NCI-H1092 (cell line): ENCODE data around the gene ERC2.

ENCODE experiments used
- DNase-seq: peaks from one replicate; lab custom pipeline; 2025; lab: John Stamatoyannopoulos, UW

ERC2 gene

DNA sequence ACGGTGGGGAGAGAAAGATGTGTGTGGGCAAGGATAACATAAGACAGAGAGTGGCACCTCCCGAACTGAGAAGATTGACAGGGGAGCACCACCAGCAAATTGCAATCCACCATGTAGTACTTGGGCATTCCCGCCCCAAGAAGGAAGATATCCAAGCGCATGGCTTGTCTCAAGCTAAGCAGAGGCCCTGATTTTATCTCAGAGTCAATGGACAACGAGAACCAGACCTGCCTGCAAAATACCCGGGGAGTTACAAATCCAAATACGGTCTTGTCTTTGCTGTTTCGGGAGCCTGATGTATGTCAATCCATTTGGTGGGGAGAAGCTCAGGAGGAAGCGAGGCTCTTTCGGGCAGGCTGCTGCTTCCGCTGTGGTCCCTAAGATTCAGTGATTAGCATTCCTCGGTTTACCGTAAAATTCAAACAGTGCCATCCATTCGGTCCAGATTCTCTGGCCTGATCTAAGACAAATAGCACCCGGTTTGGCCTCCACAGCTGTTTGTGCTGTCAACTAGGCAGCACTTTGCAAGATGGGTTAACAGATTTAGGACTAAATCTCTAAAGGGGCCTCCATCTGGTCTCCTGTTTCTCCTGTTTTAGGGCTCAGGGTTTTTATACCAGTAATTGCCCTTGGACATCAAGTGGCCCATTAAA, 883.4 kb downstream of the ERC2 start:
- DNase-seq = no peak

DNA sequence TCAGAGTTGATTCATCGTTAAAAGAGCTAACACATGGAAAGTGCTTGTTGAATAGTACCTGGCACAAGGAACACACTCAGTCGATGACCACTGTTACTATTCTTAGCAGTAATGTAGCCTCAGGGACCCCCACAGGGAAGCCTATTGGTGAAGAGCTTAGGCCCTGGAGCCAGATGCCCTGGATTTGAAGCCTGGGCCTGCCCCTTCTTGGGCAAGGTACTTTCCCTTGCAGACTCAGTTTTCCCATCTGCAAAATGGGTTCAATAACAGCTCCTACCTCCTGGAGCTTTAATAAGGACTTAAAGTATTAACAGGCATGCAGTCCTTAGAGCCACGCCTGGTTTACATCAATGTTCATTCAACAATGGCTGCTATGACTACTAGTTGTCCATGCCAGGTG, 884.2 kb downstream of the ERC2 start:
- DNase-seq = no peak

GRCh38 chr3:55583475-55583874, 884.8 kb downstream of the ERC2 start:
- no peak for DNase-seq

DNA sequence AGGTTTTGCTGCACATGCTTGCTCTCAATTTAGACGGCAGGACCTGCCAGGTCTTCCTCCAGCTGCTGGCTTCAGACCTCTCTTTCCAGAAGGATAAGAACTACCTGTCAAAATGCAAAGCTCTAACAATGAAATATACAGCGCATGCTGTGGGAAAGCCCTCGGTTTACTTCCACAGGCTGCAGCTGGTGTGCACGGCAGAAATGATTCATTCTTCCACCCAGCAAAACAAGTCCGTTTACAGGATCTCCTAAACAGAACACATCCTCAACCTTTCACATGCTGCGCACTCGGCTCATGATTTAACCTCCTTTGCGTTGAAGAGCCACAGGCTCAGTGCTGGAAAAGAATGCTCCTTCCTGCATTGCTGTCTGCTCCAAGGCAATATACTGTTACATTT, 888.8 kb downstream of the ERC2 start:
- no peak for DNase-seq

- no peak for DNase-seq
Measured at GRCh38 chr3:55576621-55577388, 891.5 kb downstream of the ERC2 start.

DNA sequence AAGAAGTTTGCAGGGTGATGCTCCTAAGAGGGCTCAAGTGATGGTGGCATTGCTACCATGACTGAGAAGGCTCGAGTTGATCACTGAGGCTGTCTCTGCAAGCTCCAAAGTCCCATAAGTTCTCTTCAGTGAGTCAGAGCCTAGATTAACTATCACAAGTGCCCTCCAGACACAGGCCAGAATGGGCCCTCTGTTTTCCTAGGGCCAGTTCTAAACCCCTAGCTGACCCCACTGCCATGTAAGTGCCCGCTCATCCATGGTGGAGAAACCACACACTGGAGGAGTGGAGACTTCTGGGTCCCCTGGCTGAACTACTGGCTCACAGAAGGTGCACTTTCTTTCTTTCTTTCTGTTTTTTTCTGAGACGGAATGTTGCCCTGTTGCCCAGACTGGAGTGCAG, 893.6 kb downstream of the ERC2 start:
- no peak for DNase-seq

DNA sequence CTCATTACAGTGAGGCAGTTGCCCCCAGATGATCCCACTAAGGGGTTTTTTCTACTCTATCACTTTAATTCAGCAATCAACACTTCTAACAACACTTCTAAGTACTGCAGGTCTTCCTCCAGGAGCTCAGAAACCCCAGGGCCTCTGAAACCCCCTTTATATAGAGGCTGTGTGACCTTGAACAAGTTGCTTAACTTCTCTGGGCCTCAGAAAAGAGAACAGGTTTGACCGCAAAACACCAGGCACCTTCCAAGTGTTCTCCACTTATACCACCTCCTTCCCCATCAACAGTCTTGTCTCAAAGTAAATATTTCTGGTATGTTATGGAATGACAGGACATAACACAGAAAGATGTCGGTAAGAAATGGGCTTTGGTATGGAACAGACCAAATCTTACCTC, 895.5 kb downstream of the ERC2 start:
- DNase-seq = no peak

GRCh38 chr3:55571913-55572312, 896.4 kb downstream of the ERC2 start:
- DNase-seq = peak; percentile 38

GRCh38 chr3:55571216-55571813, 897.0 kb downstream of the ERC2 start:
- DNase-seq = no peak

DNA sequence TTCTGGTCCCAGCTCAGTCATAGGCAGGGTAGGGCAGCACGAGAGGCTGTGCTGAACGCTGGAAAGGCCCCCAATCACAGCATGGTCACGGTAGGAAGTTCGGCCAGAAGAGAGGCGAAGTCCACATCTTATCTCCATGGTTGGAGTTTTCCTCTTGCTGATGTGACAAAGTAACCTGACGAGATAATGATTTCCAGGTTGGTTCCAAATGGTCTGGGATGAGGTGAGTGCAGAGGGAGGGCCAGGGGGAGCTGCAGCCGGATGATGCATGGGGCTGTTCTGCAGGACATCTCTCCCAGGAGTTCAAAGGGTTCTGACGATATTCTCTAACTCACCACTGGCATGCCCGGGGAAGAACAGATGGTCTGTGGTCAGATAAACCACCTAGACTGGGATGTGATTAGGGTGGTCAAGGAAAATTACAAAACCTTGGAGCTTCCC, 898.0 kb downstream of the ERC2 start:
- DNase-seq = no peak

- no peak for DNase-seq
Measured at GRCh38 chr3:55569033-55569599, 899.2 kb downstream of the ERC2 start.

DNA sequence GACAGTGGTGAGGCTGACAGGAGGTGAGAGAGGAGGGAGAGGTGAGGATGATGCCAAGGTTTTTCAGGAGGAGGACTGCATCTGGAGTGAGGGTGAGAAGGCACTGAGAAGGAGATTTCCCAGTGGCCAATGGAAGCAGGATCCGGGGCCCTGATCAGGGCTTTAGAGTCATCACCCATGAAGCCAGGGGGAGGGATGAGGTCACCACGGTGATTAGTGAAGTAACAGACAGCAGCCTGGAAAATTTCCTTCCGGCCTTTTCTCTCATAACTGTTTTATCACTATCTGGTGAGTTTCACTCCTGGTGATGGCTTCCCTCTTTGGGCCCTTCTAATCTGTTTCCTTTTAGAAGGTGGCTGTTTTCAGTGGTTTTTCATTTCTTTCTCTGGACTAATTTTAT, 900.7 kb downstream of the ERC2 start:
- DNase-seq = no peak

DNA sequence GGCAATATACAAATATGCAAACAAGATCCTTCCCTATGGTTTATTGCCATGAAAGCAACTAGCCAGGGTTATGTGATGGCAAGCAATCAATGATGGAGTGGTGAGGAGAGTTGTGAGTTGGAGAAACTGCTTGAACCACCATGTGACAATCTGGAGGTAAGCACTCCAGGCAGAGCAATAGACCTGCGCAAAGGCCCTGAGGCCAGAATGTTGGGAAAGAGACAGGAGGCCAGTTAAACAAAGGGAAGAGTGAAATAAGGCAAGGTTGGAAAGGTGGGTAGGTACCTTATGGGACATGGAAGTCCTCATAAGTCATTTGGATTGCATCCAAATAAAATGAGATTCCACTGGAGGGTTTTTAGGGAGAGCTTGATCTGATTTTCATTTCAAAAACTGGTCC, 901.1 kb downstream of the ERC2 start:
- DNase-seq = no peak

DNA sequence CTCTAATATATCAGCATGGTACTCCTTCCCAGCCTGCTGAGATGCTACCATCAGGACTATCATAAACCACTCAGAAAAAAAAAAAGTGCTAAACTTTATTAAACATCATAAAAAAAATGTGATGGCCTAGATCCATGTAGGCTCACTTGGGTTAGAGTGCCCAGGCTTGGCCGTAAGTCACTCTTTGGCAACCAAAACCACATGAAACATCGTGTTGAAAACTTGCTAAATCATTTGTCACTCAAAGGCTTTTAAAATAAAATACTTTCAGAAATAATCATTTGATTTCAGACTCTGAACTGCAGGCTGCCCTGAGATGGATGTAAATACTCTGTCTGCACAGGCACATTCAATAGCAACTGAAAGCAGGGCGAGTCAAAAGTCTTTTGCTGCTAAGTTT, 902.7 kb downstream of the ERC2 start:
- no peak for DNase-seq

DNA sequence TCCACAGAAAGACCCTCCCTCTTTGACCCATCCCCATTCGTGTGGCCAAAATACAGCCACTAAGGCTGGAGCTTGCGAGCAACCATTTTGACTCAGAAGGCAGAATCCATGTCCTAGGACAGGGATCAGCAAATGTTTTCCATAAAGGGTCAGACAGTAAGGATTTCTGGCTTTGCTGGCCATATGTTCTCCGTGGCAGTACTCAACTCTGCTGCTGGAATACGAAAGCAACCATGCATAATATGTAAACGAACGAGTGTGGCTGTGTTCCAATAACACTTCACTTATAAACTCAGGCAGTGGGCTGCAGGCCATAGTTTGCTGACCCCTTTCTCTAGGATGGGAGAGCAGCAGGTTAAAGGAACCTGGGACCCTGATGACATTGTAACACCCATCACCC, 903.5 kb downstream of the ERC2 start:
- DNase-seq = peak; percentile 26

- DNase-seq = no peak
Measured at GRCh38 chr3:55562700-55563099, 905.6 kb downstream of the ERC2 start.

DNA sequence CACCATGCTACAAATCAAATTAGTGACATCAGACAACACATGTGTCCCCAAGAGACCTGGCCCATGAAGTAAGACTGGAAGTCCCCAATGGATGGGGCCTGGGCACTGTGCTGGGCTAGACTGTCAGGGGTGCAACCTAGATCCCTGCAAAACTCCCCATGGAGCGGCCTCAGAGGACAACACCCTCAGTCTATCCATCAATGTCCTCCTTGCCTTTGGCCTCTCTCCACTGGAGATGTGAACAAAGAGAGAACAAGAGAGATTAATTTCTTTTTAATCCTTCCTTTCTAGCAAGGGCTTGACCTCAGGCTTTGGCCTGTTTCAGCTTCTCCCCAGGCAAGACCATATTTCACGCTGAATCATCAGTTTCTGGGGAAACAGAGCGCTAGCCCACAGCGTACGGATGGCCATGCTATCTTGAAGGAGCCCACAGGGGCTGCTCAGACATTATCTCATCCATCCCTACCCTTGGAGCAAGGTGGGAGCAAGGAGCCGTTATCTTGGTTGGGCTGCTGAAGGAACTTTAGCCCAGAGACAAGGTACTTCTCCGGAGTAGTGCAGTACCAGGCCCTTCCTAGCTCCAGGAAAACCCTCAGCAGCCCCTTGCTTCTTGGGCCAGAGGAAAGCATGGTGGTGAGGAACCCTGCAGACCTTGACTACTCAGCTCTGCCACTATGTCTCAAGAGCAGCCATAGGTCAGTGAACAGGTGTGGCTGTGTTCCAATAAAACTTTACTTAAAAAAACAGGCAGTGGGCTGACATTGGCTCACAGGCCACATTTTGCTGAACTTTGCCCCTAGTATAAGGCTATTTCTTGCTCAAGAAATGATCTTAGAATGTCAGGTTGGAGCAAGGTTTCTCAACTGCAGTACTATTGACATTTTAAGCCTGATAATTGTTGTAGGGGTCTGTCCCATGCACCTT, 908.5 kb downstream of the ERC2 start:
- no peak for DNase-seq

GRCh38 chr3:55558316-55558715, 910.0 kb downstream of the ERC2 start:
- no peak for DNase-seq

GRCh38 chr3:55557549-55557948, 910.7 kb downstream of the ERC2 start:
- DNase-seq = no peak

- DNase-seq = no peak
Measured at GRCh38 chr3:55556619-55557537, 911.4 kb downstream of the ERC2 start.
